HCT116 (cell line): ENCODE data around the gene ITPK1. TPM values are rescaled to one million over a fixed set of nuclear protein-coding genes. Genes with fewer than 3 reads are reported as not detected.

Experiments
- ATAC-seq: fragments of 200-7000 bp; cut with Tn5 transposase; 2 replicates; pipeline ENCODE4 v1.9.1; 2020; ENCODE audit warnings: mild to moderate bottlenecking, moderate library complexity
- BruUV-seq: library from RNA; stranded (reverse); fragments of 400-500 nt; replicated peaks from 2 replicates; lab custom pipeline; 2021; lab: Mats Ljungman, UMichigan
- CTCF ChIA-PET: fragments of 300-600 bp; sonication (Branson Sonifier 250); formaldehyde crosslinking; loops from one replicate; lab custom pipeline; 2021; ENCODE audit warnings: antibody characterized with exemption; lab: Charles Lee
- POLR2A ChIA-PET: fragments of 300-600, 350-600 bp; sonication (Branson Sonifier 250); formaldehyde crosslinking; loops from one replicate; lab custom pipeline; 2021; ENCODE audit warnings: antibody characterized with exemption; lab: Charles Lee
- RAD21 ChIA-PET, 2 experiments: fragments of 300-600 bp; sonication (Branson Sonifier 250); formaldehyde crosslinking; loops; one replicate each; lab custom pipeline; 2023; ENCODE audit warnings: low total read pairs in 2 of 2; ENCODE audit not compliant: uncharacterized antibody in 2 of 2, unreplicated experiment in 2 of 2, low non-redundant PET in 1 of 2; lab: Charles Lee
- DNase-seq: peaks from one replicate; pipeline ENCODE4 v3.0.0-alpha.2; 2010; ENCODE audit warnings: low read depth, low spot score
- H2AFZ ChIP-seq: fragments of 200-600 bp; shearing (Covaris generic), sonication (generic); 2 replicates; pipeline ENCODE4 v1.6.1; 2017; ENCODE audit warnings: low read depth, mixed run types, mixed read lengths, antibody characterized with exemption, low read length; ENCODE audit not compliant: poor library complexity, severe bottlenecking
- H3K27ac ChIP-seq: 2 replicates; pipeline ENCODE4 v1.5.1; 2012; ENCODE audit warnings: low read depth, low read length
- H3K27me3 ChIP-seq: fragments of 200-600 bp; sonication (generic); 2 replicates; pipeline ENCODE4 v1.6.1; 2016; ENCODE audit warnings: mixed run types, low read length, mixed read lengths; ENCODE audit not compliant: insufficient read depth
- H3K36me3 ChIP-seq, 2 experiments: fragments of 200-500 bp in 1 of 2; fragments of 200-600 bp in 1 of 2; sonication (Bioruptor generic) in 1 of 2; sonication (generic) in 1 of 2; 2 replicates each; pipeline versions ENCODE4 v1.5.1 to v1.6.1; 2014 to 2016; ENCODE audit warnings: low read length in 2 of 2, inconsistent platforms in 1 of 2, mixed read lengths in 1 of 2, mixed run types in 1 of 2; ENCODE audit not compliant: insufficient read depth in 2 of 2, control insufficient read depth in 1 of 2
- H3K4me1 ChIP-seq, 2 experiments: fragments of 200-600 bp in 1 of 2; sonication (generic) in 1 of 2; 2 replicates each; pipeline versions ENCODE4 v1.5.1 to v1.6.1; 2012 to 2017; ENCODE audit warnings: low read length in 2 of 2, inconsistent platforms in 1 of 2, mild to moderate bottlenecking in 1 of 2, mixed read lengths in 1 of 2, mixed run types in 1 of 2, moderate library complexity in 1 of 2; ENCODE audit not compliant: insufficient read depth in 2 of 2, control insufficient read depth in 1 of 2
- H3K4me2 ChIP-seq: fragments of 200-600 bp; sonication (generic); 2 replicates; pipeline ENCODE4 v1.6.1; 2017; ENCODE audit warnings: mixed run types, low read length, mixed read lengths
- H3K4me3 ChIP-seq, 2 experiments: fragments of 200-600 bp in 1 of 2; sonication (generic) in 1 of 2; replicated peaks in 1 of 2; 2 replicates each; pipeline ENCODE4 v1.5.1; 2011 to 2016; ENCODE audit warnings: low read length in 2 of 2, control low read depth in 1 of 2, low read depth in 1 of 2, mild to moderate bottlenecking in 1 of 2, mixed read lengths in 1 of 2, mixed run types in 1 of 2
- H3K79me2 ChIP-seq: fragments of 200-600 bp; sonication (generic); 2 replicates; pipeline ENCODE4 v1.6.1; 2017; ENCODE audit warnings: mild to moderate bottlenecking, mixed run types, low read length, moderate library complexity, mixed read lengths; ENCODE audit not compliant: insufficient read depth
- H3K9ac ChIP-seq: fragments of 200-600 bp; sonication (generic); 2 replicates; pipeline ENCODE4 v1.6.1; 2016; ENCODE audit warnings: low read length, mixed read lengths
- H3K9me2 ChIP-seq: fragments of 200-600 bp; sonication (generic), shearing (Covaris generic); 2 replicates; pipeline ENCODE4 v1.6.1; 2017; ENCODE audit warnings: mixed run types, mild to moderate bottlenecking, moderate library complexity; ENCODE audit not compliant: insufficient read depth
- H3K9me3 ChIP-seq, 2 experiments: fragments of 200-500 bp in 1 of 2; fragments of 200-600 bp in 1 of 2; sonication (Bioruptor generic) in 1 of 2; sonication (generic) in 1 of 2; 2 replicates each; pipeline ENCODE4 v1.6.1; 2014 to 2017; ENCODE audit warnings: low read length in 2 of 2, mixed read lengths in 2 of 2, inconsistent platforms in 1 of 2, low read depth in 1 of 2, mild to moderate bottlenecking in 1 of 2, mixed run types in 1 of 2, moderate library complexity in 1 of 2; ENCODE audit not compliant: control insufficient read depth in 1 of 2, insufficient read depth in 1 of 2
- H4K20me1 ChIP-seq: fragments of 200-600 bp; sonication (generic), shearing (Covaris generic); 2 replicates; pipeline ENCODE4 v1.6.1; 2017; ENCODE audit warnings: mixed run types, mild to moderate bottlenecking, moderate library complexity; ENCODE audit not compliant: insufficient read depth
- ELF1 ChIP-seq: IDR thresholded peaks from 2 replicates; pipeline ENCODE4 v1.6.1; 2012; ENCODE audit warnings: low read depth, borderline replicate concordance
- EZH2phosphoT487 ChIP-seq: fragments of 200-600 bp; IDR thresholded peaks from 2 replicates; pipeline ENCODE4 v1.6.1; 2018; ENCODE audit warnings: antibody characterized with exemption, borderline replicate concordance
- FOSL1 ChIP-seq: IDR thresholded peaks from 2 replicates; pipeline ENCODE4 v1.6.1; 2012; ENCODE audit warnings: low read depth
- POLR2AphosphoS5 ChIP-seq: IDR thresholded peaks from 2 replicates; pipeline ENCODE4 v1.6.1; 2011; ENCODE audit warnings: mild to moderate bottlenecking, low read depth, low read length, moderate library complexity
- RAD21 ChIP-seq: IDR thresholded peaks from 2 replicates; pipeline ENCODE4 v1.6.1; 2012; ENCODE audit warnings: low read depth, mild to moderate bottlenecking
- SRF ChIP-seq: IDR thresholded peaks from 2 replicates; pipeline ENCODE4 v1.6.1; 2012; ENCODE audit warnings: low read depth
- TCF7L2 ChIP-seq: IDR thresholded peaks from 2 replicates; pipeline ENCODE4 v1.7.0; 2011; ENCODE audit warnings: borderline replicate concordance, inconsistent platforms; ENCODE audit not compliant: insufficient read depth, insufficient read length; ENCODE audit errors: extremely low read depth
- ZFX ChIP-seq: fragments of 450-650 bp; IDR thresholded peaks from 2 replicates; pipeline ENCODE4 v1.6.1; 2017
- intact Hi-C: fragments of 100-400 bp; cut with micrococcal nuclease; formaldehyde crosslinking; loops from 2 replicates; pipeline ENCODE4 v1.10.0; 2022
- total RNA-seq: library from RNA; stranded (reverse); gene quantifications from one replicate; pipeline ENCODE4 v1.2.1, GENCODE V29; 2021; ENCODE audit not compliant: unreplicated experiment
- TF ChIP-seq, protein P1 (sequence below): IDR thresholded peaks from 2 replicates; pipeline ENCODE4 v1.6.1; 2012
- TF ChIP-seq, protein P2 (sequence below): IDR thresholded peaks from 2 replicates; pipeline ENCODE4 v1.6.1; 2012; ENCODE audit warnings: low read depth
- TF ChIP-seq, protein P3 (sequence below), 3 experiments: fragments of 200-600 bp in 1 of 3; sonication (generic) in 1 of 3; IDR thresholded peaks in 2 of 3; conservative IDR thresholded peaks in 1 of 3; 2 replicates each; pipeline ENCODE4 v1.5.1; 2012 to 2017; ENCODE audit warnings: low read depth in 2 of 3, low read length in 2 of 3, antibody characterized with exemption in 1 of 3, borderline replicate concordance in 1 of 3, control low read depth in 1 of 3, mild to moderate bottlenecking in 1 of 3, mixed read lengths in 1 of 3, mixed run types in 1 of 3, moderate library complexity in 1 of 3; ENCODE audit not compliant: insufficient read depth in 1 of 3

ITPK1 gene
- total RNA-seq, 1 experiment from 2014 or later = 70.2 TPM

DNA sequence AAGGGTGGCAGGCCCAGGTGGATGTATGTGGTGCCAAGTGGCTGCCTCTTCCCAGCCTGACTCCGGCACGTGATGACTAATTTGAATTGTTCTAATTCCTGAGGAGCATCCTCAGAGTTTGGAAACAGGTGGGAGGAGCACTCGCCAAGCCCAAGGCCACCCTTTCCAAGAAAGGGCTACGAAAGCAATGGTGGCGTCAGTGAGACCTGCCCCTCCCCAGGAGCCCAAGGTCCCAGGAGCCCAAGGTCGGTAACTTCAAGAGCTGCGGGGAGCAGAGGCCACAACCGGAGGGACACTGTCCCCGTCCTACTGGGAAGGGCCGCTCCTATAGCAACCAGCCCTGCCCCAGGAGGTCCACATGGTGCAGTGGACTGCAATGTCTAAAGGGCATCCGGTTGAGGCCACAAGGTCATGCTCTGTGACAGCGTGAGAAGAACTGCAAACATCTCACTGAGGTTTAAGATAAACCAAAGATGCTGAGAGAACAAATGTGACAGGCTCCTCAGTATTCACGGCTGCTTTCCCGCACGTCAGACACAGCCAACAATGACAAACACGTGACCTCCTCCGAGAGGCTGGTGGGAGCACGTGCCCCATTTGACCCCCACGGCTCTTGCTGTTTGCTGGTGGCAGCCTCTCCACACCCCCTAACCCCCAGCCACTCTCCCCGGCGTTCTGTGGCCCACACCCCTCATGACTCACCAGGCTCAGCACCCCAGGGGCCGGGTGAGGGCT is 79.6 kb downstream of the ITPK1 start:
- TF ChIP-seq SRF (no peak), ZFX (no peak)
- TF ChIP-seq, protein P1, sequence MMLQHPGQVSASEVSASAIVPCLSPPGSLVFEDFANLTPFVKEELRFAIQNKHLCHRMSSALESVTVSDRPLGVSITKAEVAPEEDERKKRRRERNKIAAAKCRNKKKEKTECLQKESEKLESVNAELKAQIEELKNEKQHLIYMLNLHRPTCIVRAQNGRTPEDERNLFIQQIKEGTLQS = no peak
- H3K79me2 ChIP-seq = peaks cover 14% of the 10 kb centered on the region; the same call in 1 of the 2 replicates
- no peaks in the 10 kb centered on the region for H3K36me3 ChIP-seq
- H3K27me3 ChIP-seq = no peaks in the 10 kb centered on the region
- ATAC-seq (peak; percentile 46), DNase-seq (no peak)
- ChIA-PET CTCF (interaction anchor here (0.7 kb wide), 1 partner anchor 77 kb away, joined by 3 read pairs; no protein-coding TSS in a partner anchor), POLR2A (no interaction called here), RAD21 (no interaction called here)
- no peaks in the 10 kb centered on the region for H4K20me1 ChIP-seq
- H2AFZ ChIP-seq = no peak overlapping the region
- no TSS peak for BruUV-seq
- intact Hi-C loops = no loop called here
- H3K4me1 ChIP-seq = peaks cover 45 to 75% of the 10 kb centered on the region in 2 experiments
- H3K4me2 ChIP-seq = peak overlapping the region; percentile 28; the same call in 1 of the 2 replicates
- H3K9ac ChIP-seq = no peak overlapping the region
- H3K9me2 ChIP-seq = no peaks in the 10 kb centered on the region
- no peak overlapping the region for H3K4me3 ChIP-seq
- no peaks in the 10 kb centered on the region for H3K9me3 ChIP-seq
- no peak overlapping the region for H3K27ac ChIP-seq

DNA sequence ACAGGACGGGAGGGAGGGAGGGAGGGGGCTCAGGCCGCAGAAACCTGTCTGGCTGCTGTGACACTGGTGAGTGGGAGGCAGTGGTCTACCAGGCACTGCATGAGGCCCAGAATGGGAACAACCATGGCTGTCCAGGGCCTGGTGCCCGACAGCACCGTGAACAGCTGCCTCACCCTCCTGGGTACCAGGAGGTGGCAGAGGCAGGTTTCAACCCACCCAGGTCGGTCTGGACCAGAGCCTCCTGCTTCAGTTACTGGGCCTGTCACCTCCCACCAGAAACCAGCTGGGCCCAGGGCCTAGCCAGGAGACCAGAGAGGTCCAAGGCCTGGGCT is 80.2 kb downstream of the ITPK1 start:
- H3K9me2 ChIP-seq = no peaks in the 10 kb centered on the region
- no peaks in the 10 kb centered on the region for H3K27me3 ChIP-seq
- TF ChIP-seq, protein P2, sequence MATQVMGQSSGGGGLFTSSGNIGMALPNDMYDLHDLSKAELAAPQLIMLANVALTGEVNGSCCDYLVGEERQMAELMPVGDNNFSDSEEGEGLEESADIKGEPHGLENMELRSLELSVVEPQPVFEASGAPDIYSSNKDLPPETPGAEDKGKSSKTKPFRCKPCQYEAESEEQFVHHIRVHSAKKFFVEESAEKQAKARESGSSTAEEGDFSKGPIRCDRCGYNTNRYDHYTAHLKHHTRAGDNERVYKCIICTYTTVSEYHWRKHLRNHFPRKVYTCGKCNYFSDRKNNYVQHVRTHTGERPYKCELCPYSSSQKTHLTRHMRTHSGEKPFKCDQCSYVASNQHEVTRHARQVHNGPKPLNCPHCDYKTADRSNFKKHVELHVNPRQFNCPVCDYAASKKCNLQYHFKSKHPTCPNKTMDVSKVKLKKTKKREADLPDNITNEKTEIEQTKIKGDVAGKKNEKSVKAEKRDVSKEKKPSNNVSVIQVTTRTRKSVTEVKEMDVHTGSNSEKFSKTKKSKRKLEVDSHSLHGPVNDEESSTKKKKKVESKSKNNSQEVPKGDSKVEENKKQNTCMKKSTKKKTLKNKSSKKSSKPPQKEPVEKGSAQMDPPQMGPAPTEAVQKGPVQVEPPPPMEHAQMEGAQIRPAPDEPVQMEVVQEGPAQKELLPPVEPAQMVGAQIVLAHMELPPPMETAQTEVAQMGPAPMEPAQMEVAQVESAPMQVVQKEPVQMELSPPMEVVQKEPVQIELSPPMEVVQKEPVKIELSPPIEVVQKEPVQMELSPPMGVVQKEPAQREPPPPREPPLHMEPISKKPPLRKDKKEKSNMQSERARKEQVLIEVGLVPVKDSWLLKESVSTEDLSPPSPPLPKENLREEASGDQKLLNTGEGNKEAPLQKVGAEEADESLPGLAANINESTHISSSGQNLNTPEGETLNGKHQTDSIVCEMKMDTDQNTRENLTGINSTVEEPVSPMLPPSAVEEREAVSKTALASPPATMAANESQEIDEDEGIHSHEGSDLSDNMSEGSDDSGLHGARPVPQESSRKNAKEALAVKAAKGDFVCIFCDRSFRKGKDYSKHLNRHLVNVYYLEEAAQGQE = no peak
- no peak for TF ChIP-seq RAD21
- TF ChIP-seq, protein P3, sequence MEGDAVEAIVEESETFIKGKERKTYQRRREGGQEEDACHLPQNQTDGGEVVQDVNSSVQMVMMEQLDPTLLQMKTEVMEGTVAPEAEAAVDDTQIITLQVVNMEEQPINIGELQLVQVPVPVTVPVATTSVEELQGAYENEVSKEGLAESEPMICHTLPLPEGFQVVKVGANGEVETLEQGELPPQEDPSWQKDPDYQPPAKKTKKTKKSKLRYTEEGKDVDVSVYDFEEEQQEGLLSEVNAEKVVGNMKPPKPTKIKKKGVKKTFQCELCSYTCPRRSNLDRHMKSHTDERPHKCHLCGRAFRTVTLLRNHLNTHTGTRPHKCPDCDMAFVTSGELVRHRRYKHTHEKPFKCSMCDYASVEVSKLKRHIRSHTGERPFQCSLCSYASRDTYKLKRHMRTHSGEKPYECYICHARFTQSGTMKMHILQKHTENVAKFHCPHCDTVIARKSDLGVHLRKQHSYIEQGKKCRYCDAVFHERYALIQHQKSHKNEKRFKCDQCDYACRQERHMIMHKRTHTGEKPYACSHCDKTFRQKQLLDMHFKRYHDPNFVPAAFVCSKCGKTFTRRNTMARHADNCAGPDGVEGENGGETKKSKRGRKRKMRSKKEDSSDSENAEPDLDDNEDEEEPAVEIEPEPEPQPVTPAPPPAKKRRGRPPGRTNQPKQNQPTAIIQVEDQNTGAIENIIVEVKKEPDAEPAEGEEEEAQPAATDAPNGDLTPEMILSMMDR (IDR thresholded peaks at IDR 0.05 in 2 of 3, conservative IDR thresholded peaks at IDR 0.05 in 1 of 3; ENCODE audit: borderline replicate concordance in 1 of 3, insufficient read depth in 1 of 3, low read depth in 2 of 3, low read length in 2 of 3) = no peak
- TF ChIP-seq EZH2phosphoT487 = no peak
- TF ChIP-seq FOSL1 = no peak
- no peak for TF ChIP-seq POLR2AphosphoS5
- no peak for TF ChIP-seq ELF1
- TF ChIP-seq ZFX = no peak
- TF ChIP-seq TCF7L2 = no peak
- CTCF ChIA-PET = no interaction called here
- DNase-seq = no peak
- no peak overlapping the region for H2AFZ ChIP-seq
- no peak overlapping the region for H3K4me3 ChIP-seq
- peak; percentile 4; the same call in 1 of the 2 replicates for ATAC-seq
- no peaks in the 10 kb centered on the region for H4K20me1 ChIP-seq
- H3K36me3 ChIP-seq = no peaks in the 10 kb centered on the region
- intact Hi-C loops = no loop called here
- H3K4me1 ChIP-seq = peaks cover 39 to 70% of the 10 kb centered on the region in 2 experiments
- no peak overlapping the region for H3K9ac ChIP-seq
- no peaks in the 10 kb centered on the region for H3K9me3 ChIP-seq
- RAD21 ChIA-PET = no interaction called here
- POLR2A ChIA-PET = no interaction called here
- no TSS peak for BruUV-seq
- H3K79me2 ChIP-seq = peaks cover 10% of the 10 kb centered on the region; the same call in 1 of the 2 replicates
- no peak overlapping the region for H3K27ac ChIP-seq
- peak overlapping the region; percentile 28; the same call in 1 of the 2 replicates for H3K4me2 ChIP-seq
